NCI-H748 (cell line): Measurements from ENCODE around the gene EVA1C.
"Not testable (repeated sequence)": the region's sequence is repeated elsewhere in the genome, so short reads cannot be mapped to it uniquely, and the experiment has no call there.

Experiments used
- DNase-seq: peaks from one replicate; lab custom pipeline; 2025; ENCODE audit not compliant: unreplicated experiment; lab: John Stamatoyannopoulos, UW

EVA1C gene

GRCh38 chr21:32412162-32413014 lies at the start of gene EVA1C:
TSS of gene EVA1C (plus strand) at chr21:32412706. CDS start at chr21:32412854, 148 bp downstream.
- DNase-seq: peak; percentile 77

- DNase-seq: no peak
Measured at GRCh38 chr21:32364387-32364786, 48.1 kb upstream of the EVA1C start.

GRCh38 chr21:32364796-32365195 lies 47.7 kb upstream of the EVA1C start:
- DNase-seq: no peak

GRCh38 chr21:32366191-32366590 lies 46.3 kb upstream of the EVA1C start:
- no peak for DNase-seq

GRCh38 chr21:32367158-32367557 lies 45.3 kb upstream of the EVA1C start:
- no peak for DNase-seq

GRCh38 chr21:32368386-32368785 lies 44.1 kb upstream of the EVA1C start:
- no peak for DNase-seq

- not testable (repeated sequence) for DNase-seq
Measured at GRCh38 chr21:32368961-32369360, 43.5 kb upstream of the EVA1C start.

- DNase-seq: no peak
Measured at GRCh38 chr21:32370998-32371766, 41.3 kb upstream of the EVA1C start.

- no peak for DNase-seq
Measured at GRCh38 chr21:32371913-32372314, 40.6 kb upstream of the EVA1C start.

- DNase-seq: no peak
Measured at GRCh38 chr21:32372755-32373154, 39.8 kb upstream of the EVA1C start.

- no peak for DNase-seq
Measured at GRCh38 chr21:32377506-32377905, 35.0 kb upstream of the EVA1C start.

- DNase-seq: no peak
Measured at GRCh38 chr21:32377991-32378390, 34.5 kb upstream of the EVA1C start.

- no peak for DNase-seq
Measured at GRCh38 chr21:32378956-32379355, 33.5 kb upstream of the EVA1C start.

- DNase-seq: no peak
Measured at GRCh38 chr21:32380940-32381339, 31.6 kb upstream of the EVA1C start.

- no peak for DNase-seq
Measured at GRCh38 chr21:32381571-32381970, 30.9 kb upstream of the EVA1C start.

GRCh38 chr21:32382108-32382644 lies 30.3 kb upstream of the EVA1C start:
- DNase-seq: peak; percentile 4

GRCh38 chr21:32383812-32384211 lies 28.7 kb upstream of the EVA1C start:
- DNase-seq: no peak

- DNase-seq: no peak
Measured at GRCh38 chr21:32386195-32386870, 26.2 kb upstream of the EVA1C start.

- no peak for DNase-seq
Measured at GRCh38 chr21:32387151-32387550, 25.4 kb upstream of the EVA1C start.

GRCh38 chr21:32388306-32388705 lies 24.2 kb upstream of the EVA1C start:
- DNase-seq: no peak

- DNase-seq: no peak
Measured at GRCh38 chr21:32389337-32390015, 23.0 kb upstream of the EVA1C start.
